Testis (tissue), 3 donors: ENCODE data around the gene PLS1. TPM values are rescaled to one million over a fixed set of nuclear protein-coding genes. Genes with fewer than 3 reads are reported as not detected.
A peak's percentile ranks its signal among the peaks of the same experiment; 100 is the strongest.

Experiments
- DNase-seq: peaks from one replicate; pipeline ENCODE4 v3.0.0-alpha.2; 2019
- H3K27ac ChIP-seq, 2 donors: fragments of 200-600 bp; sonication (generic); one replicate each; pipeline ENCODE4 v1.5.1; 2019
- H3K27me3 ChIP-seq: fragments of 200-600 bp; sonication (generic); one replicate; pipeline ENCODE4 v1.5.1; 2019
- H3K36me3 ChIP-seq: fragments of 200-600 bp; sonication (generic); one replicate; pipeline ENCODE4 v1.5.1; 2017; ENCODE audit warnings: low read depth; ENCODE audit errors: missing control alignments
- H3K4me1 ChIP-seq: fragments of 200-600 bp; sonication (generic); one replicate; pipeline ENCODE4 v1.5.1; 2019
- H3K4me3 ChIP-seq, 2 donors: fragments of 200-600 bp; sonication (generic); one replicate each; pipeline ENCODE4 v1.5.1; 2017 to 2019
- H3K9me3 ChIP-seq: fragments of 200-600 bp; sonication (generic); one replicate; pipeline ENCODE4 v1.5.1; 2017
- CTCF ChIP-seq, 3 experiments: fragments of 450-650 bp in 2 of 3; fragments of 200-600 bp in 1 of 3; sonication (generic) in 1 of 3; IDR thresholded peaks; one replicate each; pipeline ENCODE4 v1.5.1; 2016 to 2019; ENCODE audit warnings: antibody characterized with exemption in 3 of 3, mild to moderate bottlenecking in 2 of 3, moderate library complexity in 1 of 3
- POLR2A ChIP-seq: fragments of 450-650 bp; IDR thresholded peaks from one replicate; pipeline ENCODE4 v1.6.1; 2017; ENCODE audit warnings: antibody characterized with exemption, mild to moderate bottlenecking, moderate library complexity
- WGBS, 2 donors: methylation state at CpG; one replicate each; pipeline ENCODE4 v1.1.5; 2018; 5-methylcytosine and 5-hydroxymethylcytosine counted together
- intact Hi-C: fragments of 100-400 bp; cut with DNase I; formaldehyde crosslinking; loops from one replicate; pipeline ENCODE4 v1.15.1; 2023; ENCODE audit warnings: low total_unique reads
- polyA plus RNA-seq: library from polyadenylated mRNA; stranded (reverse); fragments of 350-450 nt; fragmentation: Illumina TruSeq; extraction: RNeasy Lipid Tissue Mini Kit (QIAGEN cat#74804); gene quantifications from one replicate; pipeline ENCODE4 v1.2.3, GENCODE V29; 2014; ENCODE audit warnings: low read depth, low replicate concordance; ENCODE audit not compliant: insufficient read depth
- total RNA-seq, 2 donors: library from RNA; depleted of rRNA; stranded (reverse); fragments of >200 nt; gene quantifications; one replicate each; pipeline ENCODE4 v1.2.3, GENCODE V29; 2016

PLS1 gene
- total and polyA plus RNA-seq, 3 donors from 2014 or later = 5.1 to 10.8 (median 10.6) TPM

- TF ChIP-seq CTCF (IDR thresholded peaks at IDR 0.05) (no peak), POLR2A (peak; percentile 74)
- Histone ChIP-seq H3K4me3 (peak within 1 kb of the TSS; percentile 84 to 95), H3K36me3 (no peaks in the 10 kb centered on the region), H3K9me3 (no peaks in the 10 kb centered on the region), H3K27me3 (no peaks in the 10 kb centered on the region), H3K4me1 (no peaks in the 10 kb centered on the region), H3K27ac (peak within 1 kb of the TSS; percentile 90 to 94)
- intact Hi-C loops = no loop called here
- DNase-seq = peak; percentile 86
- WGBS, 2 donors = 0% methylated on average over 61 of the region's 73 CpGs; no CpG with 5 or more reads in 1 of the 2 donors
Observed at GRCh38 chr3:142723968-142724681, 127.9 kb downstream of the PLS1 start, which contains the start of gene TRPC1. Gene TRPC1, plus strand, starts transcription at chr3:142724034. Its CDS starts 526 bp downstream, at chr3:142724560.

GRCh38 chr3:142724682-142725356 lies 128.6 kb downstream of the PLS1 start:
- no peaks in the 10 kb centered on the region for H3K27me3 ChIP-seq
- peak; percentile 67 for DNase-seq
- no peaks in the 10 kb centered on the region for H3K36me3 ChIP-seq
- no peaks in the 10 kb centered on the region for H3K9me3 ChIP-seq
- H3K27ac ChIP-seq = peak overlapping the region; percentile 90 to 94
- no peak for TF ChIP-seq CTCF (IDR thresholded peaks at IDR 0.05)
- TF ChIP-seq POLR2A = no peak
- intact Hi-C loops = no loop called here
- WGBS, 2 donors = 2 to 3% methylated on average over 31 to 35 of the region's 35 CpGs
- H3K4me1 ChIP-seq = no peaks in the 10 kb centered on the region
- H3K4me3 ChIP-seq = peak overlapping the region; percentile 84 to 95

GRCh38 chr3:142725357-142725739 lies 129.2 kb downstream of the PLS1 start:
- TF ChIP-seq CTCF (IDR thresholded peaks at IDR 0.05) (no peak), POLR2A (no peak)
- no peaks in the 10 kb centered on the region for H3K4me1 ChIP-seq
- intact Hi-C loops = no loop called here
- H3K4me3 ChIP-seq = peak overlapping the region; percentile 84 to 95
- DNase-seq = no peak
- no peaks in the 10 kb centered on the region for H3K36me3 ChIP-seq
- no peaks in the 10 kb centered on the region for H3K27me3 ChIP-seq
- no peaks in the 10 kb centered on the region for H3K9me3 ChIP-seq
- WGBS, 2 donors = 33 to 36% methylated on average over 5 of the region's 5 CpGs
- H3K27ac ChIP-seq = peak overlapping the region in 1 of 2 donors; percentile 94

GRCh38 chr3:142726017-142726416 lies 129.8 kb downstream of the PLS1 start:
- TF ChIP-seq POLR2A = no peak
- TF ChIP-seq CTCF (IDR thresholded peaks at IDR 0.05) = no peak
- intact Hi-C loops = no loop called here
- Histone ChIP-seq H3K9me3 (no peaks in the 10 kb centered on the region), H3K36me3 (no peaks in the 10 kb centered on the region), H3K27ac (no peak overlapping the region), H3K27me3 (no peaks in the 10 kb centered on the region), H3K4me3 (no peak overlapping the region), H3K4me1 (no peaks in the 10 kb centered on the region)
- 48 to 50% methylated on average over 1 of the region's 1 CpG for WGBS, 2 donors
- no peak for DNase-seq
